Endothelial cell of umbilical vein (primary cell): ENCODE measurements around the gene ITPRIPL1. TPM values are rescaled to one million over a fixed set of nuclear protein-coding genes. Genes with fewer than 3 reads are reported as not detected.

Source experiments
- BruUV-seq: library from RNA; stranded (reverse); fragments of 400-500 nt; replicated peaks from 2 replicates; lab custom pipeline; 2021; lab: Mats Ljungman, UMichigan
- CTCF ChIA-PET: fragments of 300-600, 350-600 bp; sonication (Branson Sonifier 250); formaldehyde crosslinking; loops from one replicate; lab custom pipeline; 2021; ENCODE audit warnings: antibody characterized with exemption, inconsistent platforms; lab: Charles Lee
- POLR2A ChIA-PET: fragments of 300-600, 350-600 bp; sonication (Branson Sonifier 250); formaldehyde crosslinking; loops from one replicate; lab custom pipeline; 2021; ENCODE audit warnings: antibody characterized with exemption, inconsistent platforms; lab: Charles Lee
- DNase-seq: peaks from one replicate; pipeline ENCODE4 v3.0.0-alpha.2; 2011; ENCODE audit warnings: low read depth, low spot score
- FAIRE-seq: peaks from 2 replicates; lab custom pipeline; 2011; peaks lifted over from hg19 to GRCh38; lab: Jason Lieb, UNC
- H2AFZ ChIP-seq: 2 replicates; pipeline ENCODE4 v1.6.0; 2012; ENCODE audit warnings: low read depth, low read length, control low read depth, inconsistent platforms
- H3K27ac ChIP-seq: 2 replicates; pipeline ENCODE4 v1.5.1; 2011; ENCODE audit warnings: low read depth, mild to moderate bottlenecking, control low read depth, low read length, moderate library complexity; ENCODE audit not compliant: insufficient read depth
- H3K27me3 ChIP-seq, 2 experiments: 2 replicates each; pipeline versions ENCODE4 v1.6.0 to v1.6.1; 2011; ENCODE audit warnings: low read length in 2 of 2, mixed read lengths in 1 of 2; ENCODE audit not compliant: control insufficient read depth in 2 of 2, insufficient read depth in 2 of 2
- H3K36me3 ChIP-seq, 2 experiments: 2 replicates in 1 of 2; 3 replicates in 1 of 2; pipeline ENCODE4 v1.5.1; 2011; ENCODE audit warnings: low read length in 2 of 2, mild to moderate bottlenecking in 1 of 2, moderate library complexity in 1 of 2; ENCODE audit not compliant: control insufficient read depth in 2 of 2, insufficient read depth in 2 of 2; ENCODE audit errors: extremely low read depth in 1 of 2
- H3K4me1 ChIP-seq: 3 replicates; pipeline ENCODE4 v1.5.1; 2011; ENCODE audit warnings: mild to moderate bottlenecking, low read length; ENCODE audit not compliant: control insufficient read depth, insufficient read depth; ENCODE audit errors: extremely low read depth
- H3K4me2 ChIP-seq: 2 replicates; pipeline ENCODE4 v1.6.1; 2011; ENCODE audit warnings: low read length, control low read depth, mixed read lengths; ENCODE audit not compliant: insufficient read depth
- H3K4me3 ChIP-seq, 3 experiments: fragments of 200-600 bp in 1 of 3; sonication (generic), shearing (Covaris generic) in 1 of 3; replicated peaks in 1 of 3; 2 replicates each; pipeline ENCODE4 v1.5.1; 2011 to 2016; ENCODE audit warnings: control low read depth in 3 of 3, low read length in 3 of 3, mild to moderate bottlenecking in 2 of 3, inconsistent platforms in 1 of 3, low read depth in 1 of 3, moderate library complexity in 1 of 3; ENCODE audit not compliant: insufficient read depth in 1 of 3
- H3K79me2 ChIP-seq: 2 replicates; pipeline ENCODE4 v1.6.0; 2012; ENCODE audit warnings: low read length, inconsistent platforms; ENCODE audit not compliant: control insufficient read depth, insufficient read depth
- H3K9ac ChIP-seq: replicated peaks from 2 replicates; pipeline ENCODE3; 2011; ENCODE audit warnings: low read length, control low read depth; ENCODE audit not compliant: insufficient read depth; ENCODE audit errors: extremely low read depth
- H3K9me1 ChIP-seq: replicated peaks from 3 replicates; pipeline ENCODE4 v1.6.0; 2011; ENCODE audit warnings: mild to moderate bottlenecking, low read length; ENCODE audit not compliant: control insufficient read depth, insufficient read depth; ENCODE audit errors: extremely low read depth
- H3K9me3 ChIP-seq: replicated peaks from 2 replicates; pipeline ENCODE4 v1.5.1; 2012; ENCODE audit warnings: low read length, inconsistent platforms; ENCODE audit not compliant: control insufficient read depth, insufficient read depth
- H4K20me1 ChIP-seq: replicated peaks from 2 replicates; pipeline ENCODE3; 2011; ENCODE audit warnings: mild to moderate bottlenecking, low read length; ENCODE audit not compliant: control insufficient read depth, insufficient read depth; ENCODE audit errors: extremely low read depth
- EZH2 ChIP-seq: IDR thresholded peaks from 2 replicates; pipeline ENCODE4 v1.6.1; 2012; ENCODE audit warnings: borderline replicate concordance, low read depth, mild to moderate bottlenecking, moderate library complexity, low read length, inconsistent platforms; ENCODE audit not compliant: severe bottlenecking
- FOS ChIP-seq: IDR thresholded peaks from 2 replicates; pipeline ENCODE4 v1.6.1; 2011; ENCODE audit warnings: mild to moderate bottlenecking, low read length, moderate library complexity, borderline replicate concordance; ENCODE audit not compliant: insufficient read depth
- GATA2 ChIP-seq: IDR thresholded peaks from 2 replicates; pipeline ENCODE4 v1.7.0; 2011; ENCODE audit warnings: low read depth, mild to moderate bottlenecking, moderate library complexity, mixed read lengths, low read length; ENCODE audit not compliant: insufficient read length, insufficient read depth
- JUN ChIP-seq: IDR thresholded peaks from 2 replicates; pipeline ENCODE4 v1.6.1; 2011; ENCODE audit warnings: borderline replicate concordance, low read depth; ENCODE audit not compliant: insufficient read length, insufficient read depth
- MAX ChIP-seq: IDR thresholded peaks from 2 replicates; pipeline ENCODE4 v1.6.1; 2011; ENCODE audit not compliant: insufficient read depth, insufficient read length
- MYC ChIP-seq: IDR thresholded peaks from one replicate; pipeline ENCODE4 v1.6.1; 2011; ENCODE audit warnings: mild to moderate bottlenecking, low read depth, low read length
- POLR2A ChIP-seq: IDR thresholded peaks from 2 replicates; pipeline ENCODE4 v1.6.1; 2012; ENCODE audit warnings: low read depth, mild to moderate bottlenecking, control low read depth, low read length
- POLR2AphosphoS5 ChIP-seq: IDR thresholded peaks from 2 replicates; pipeline ENCODE4 v1.6.1; 2012; ENCODE audit warnings: low read depth, mild to moderate bottlenecking, control low read depth, low read length, moderate library complexity; ENCODE audit not compliant: insufficient read depth
- dilution Hi-C: fragments of 300-500 bp; cut with MboI; formaldehyde crosslinking; loops from one replicate; pipeline ENCODE4 v1.15.0; 2019; ENCODE audit warnings: low sequenced_read_pairs; ENCODE audit not compliant: extremely low pct_ligation_motif_present
- intact Hi-C: fragments of 100-400 bp; cut with micrococcal nuclease; formaldehyde crosslinking; loops from one replicate; pipeline ENCODE4 v1.10.0; 2022
- polyA plus RNA-seq, 4 experiments: library from polyadenylated mRNA; depleted of rRNA in 3 of 4; stranded (reverse) in 3 of 4; unstranded in 1 of 4; fragments of >200 nt; gene quantifications; 2 replicates each; pipeline versions ENCODE4 v1.2.1 to v1.2.3, GENCODE V29; 2011 to 2012; ENCODE audit warnings: missing spikeins in 1 of 4
- total RNA-seq: library from RNA; stranded (reverse); gene quantifications from 2 replicates; pipeline ENCODE4 v1.2.3, GENCODE V29; 2021
- TF ChIP-seq, protein P1 (sequence below), 2 donors: IDR thresholded peaks; 1 replicate in 1 of 2; 2 replicates in 1 of 2; pipeline ENCODE4 v1.5.1; 2011; ENCODE audit warnings: low read length in 2 of 2, mild to moderate bottlenecking in 2 of 2, moderate library complexity in 2 of 2, control low read depth in 1 of 2, inconsistent platforms in 1 of 2, low read depth in 1 of 2; ENCODE audit not compliant: insufficient read depth in 1 of 2; ENCODE audit errors: extremely low read depth in 1 of 2

Gene ITPRIPL1
- total and polyA plus RNA-seq, 2 donors (not counting 3 experiments of a cell fraction or from before 2014, with no cell fraction given): 2.6 to 5.8 TPM

GRCh38 chr2:96359310-96359709, 34.2 kb downstream of the ITPRIPL1 start:
- POLR2A ChIA-PET: no interaction called here
- H3K9me3 ChIP-seq: no peaks in the 10 kb centered on the region
- no peak overlapping the region for H2AFZ ChIP-seq
- no peak for DNase-seq
- H3K36me3 ChIP-seq: peaks cover 2% of the 10 kb centered on the region in 2 experiments
- H4K20me1 ChIP-seq: no peaks in the 10 kb centered on the region
- H3K79me2 ChIP-seq: no peaks in the 10 kb centered on the region
- H3K9me1 ChIP-seq: no peaks in the 10 kb centered on the region
- H3K4me1 ChIP-seq: no peaks in the 10 kb centered on the region
- no peak overlapping the region for H3K27ac ChIP-seq
- no peak overlapping the region for H3K9ac ChIP-seq
- no peak overlapping the region for H3K4me3 ChIP-seq
- no peak for FAIRE-seq
- dilution Hi-C loops: no loop called here
- intact Hi-C loops: loop anchor here (5.0 kb wide), 1 partner anchor 148 kb away; the partner anchor contains the start of gene NEURL3
- CTCF ChIA-PET: no interaction called here
- no peak for TF ChIP-seq FOS
- TF ChIP-seq JUN: no peak
- no peak for TF ChIP-seq POLR2A
- no peak for TF ChIP-seq POLR2AphosphoS5
- no peak for TF ChIP-seq MYC
- TF ChIP-seq GATA2: no peak
- no peak for TF ChIP-seq EZH2
- TF ChIP-seq, protein P1, sequence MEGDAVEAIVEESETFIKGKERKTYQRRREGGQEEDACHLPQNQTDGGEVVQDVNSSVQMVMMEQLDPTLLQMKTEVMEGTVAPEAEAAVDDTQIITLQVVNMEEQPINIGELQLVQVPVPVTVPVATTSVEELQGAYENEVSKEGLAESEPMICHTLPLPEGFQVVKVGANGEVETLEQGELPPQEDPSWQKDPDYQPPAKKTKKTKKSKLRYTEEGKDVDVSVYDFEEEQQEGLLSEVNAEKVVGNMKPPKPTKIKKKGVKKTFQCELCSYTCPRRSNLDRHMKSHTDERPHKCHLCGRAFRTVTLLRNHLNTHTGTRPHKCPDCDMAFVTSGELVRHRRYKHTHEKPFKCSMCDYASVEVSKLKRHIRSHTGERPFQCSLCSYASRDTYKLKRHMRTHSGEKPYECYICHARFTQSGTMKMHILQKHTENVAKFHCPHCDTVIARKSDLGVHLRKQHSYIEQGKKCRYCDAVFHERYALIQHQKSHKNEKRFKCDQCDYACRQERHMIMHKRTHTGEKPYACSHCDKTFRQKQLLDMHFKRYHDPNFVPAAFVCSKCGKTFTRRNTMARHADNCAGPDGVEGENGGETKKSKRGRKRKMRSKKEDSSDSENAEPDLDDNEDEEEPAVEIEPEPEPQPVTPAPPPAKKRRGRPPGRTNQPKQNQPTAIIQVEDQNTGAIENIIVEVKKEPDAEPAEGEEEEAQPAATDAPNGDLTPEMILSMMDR (IDR thresholded peaks at IDR 0.05; ENCODE audit: extremely low read depth in 1 of 2, insufficient read depth in 1 of 2, low read depth in 1 of 2, low read length in 2 of 2): no peak
- no peak for TF ChIP-seq MAX
- H3K4me2 ChIP-seq: no peak overlapping the region
- H3K27me3 ChIP-seq: no peaks in the 10 kb centered on the region
- BruUV-seq: no TSS peak
